Lower leg skin (tissue), 4 donors: Measurements from ENCODE around the gene NSMCE4A. TPM values are rescaled to one million over a fixed set of nuclear protein-coding genes. Genes with fewer than 3 reads are reported as not detected.
"Not testable (repeated sequence)": the region's sequence is repeated elsewhere in the genome, so short reads cannot be mapped to it uniquely, and the experiment has no call there.

Experiments
- DNase-seq, 2 donors: peaks; one replicate each; pipeline ENCODE4 v3.0.0-alpha.2; 2019; ENCODE audit warnings: low spot score in 2 of 2
- H3K4me3 ChIP-seq: fragments of 200-600 bp; sonication (generic); 2 replicates; pipeline ENCODE4 v1.5.1; 2017; ENCODE audit warnings: mild to moderate bottlenecking, low read depth; ENCODE audit not compliant: poor library complexity, severe bottlenecking
- CTCF ChIP-seq, 3 donors: fragments of 450-650 bp; IDR thresholded peaks; one replicate each; pipeline ENCODE4 v1.5.1; 2016; ENCODE audit warnings: antibody characterized with exemption in 3 of 3, mild to moderate bottlenecking in 3 of 3, moderate library complexity in 2 of 3
- POLR2A ChIP-seq, 2 donors: fragments of 450-650 bp; IDR thresholded peaks; one replicate each; pipeline ENCODE4 v1.6.1; 2016 to 2017; ENCODE audit warnings: antibody characterized with exemption in 2 of 2, mild to moderate bottlenecking in 1 of 2, moderate library complexity in 1 of 2
- WGBS, 2 donors: methylation state at CpG; one replicate each; pipeline ENCODE4 v1.1.5; 2018; 5-methylcytosine and 5-hydroxymethylcytosine counted together
- intact Hi-C: fragments of 100-400 bp; cut with DNase I; formaldehyde crosslinking; loops from one replicate; pipeline ENCODE4 v1.15.0; 2023; ENCODE audit warnings: low total_unique reads
- total RNA-seq, 4 donors: library from RNA; depleted of rRNA; stranded (reverse); fragments of >200 nt; gene quantifications; one replicate each; pipeline ENCODE4 v1.1.0, GENCODE V29; 2016

The NSMCE4A gene
- total RNA-seq, 4 donors from 2014 or later = 51.1 to 77.0 (median 56.1) TPM

GRCh38 chr10:121974019-121974534 lies 940 bp downstream of the NSMCE4A start:
- DNase-seq = peak in 1 of 2 donors; percentile 60
- TF ChIP-seq CTCF (IDR thresholded peaks at IDR 0.05) (no peak), POLR2A (IDR thresholded peaks at IDR 0.05) (no peak)
- 8 to 15% methylated on average over 7 to 21 of the region's 21 CpGs for WGBS, 2 donors
- H3K4me3 ChIP-seq = peak overlapping the region; percentile 77
- intact Hi-C loops = loop anchor here (10.0 kb wide), 1 partner anchor 51 kb away; no protein-coding TSS in a partner anchor

- intact Hi-C loops, H3K4me3 ChIP-seq: not testable (repeated sequence)
- WGBS, 2 donors = 85 to 86% methylated on average over 8 of the region's 8 CpGs
- DNase-seq = peak in 1 of 2 donors; percentile 34
These were observed 5.9 kb downstream of the NSMCE4A start for GRCh38 chr10:121969086-121969485.

- no peak overlapping the region for H3K4me3 ChIP-seq
- TF ChIP-seq CTCF (IDR thresholded peaks at IDR 0.05) (no peak), POLR2A (IDR thresholded peaks at IDR 0.05) (no peak)
- intact Hi-C loops = no loop called here
- peak in 1 of 2 donors; percentile 3 for DNase-seq
- 87 to 88% methylated on average over 3 of the region's 3 CpGs for WGBS, 2 donors
These were observed 9.0 kb downstream of the NSMCE4A start for GRCh38 chr10:121965996-121966395.

GRCh38 chr10:121961456-121961855 lies 13.6 kb downstream of the NSMCE4A start:
- 91 to 92% methylated on average over 2 of the region's 2 CpGs for WGBS, 2 donors
- DNase-seq = no peak
- intact Hi-C loops = no loop called here
- TF ChIP-seq POLR2A (IDR thresholded peaks at IDR 0.05) = no peak
- TF ChIP-seq CTCF (IDR thresholded peaks at IDR 0.05) = no peak
- no peak overlapping the region for H3K4me3 ChIP-seq

- TF ChIP-seq POLR2A (IDR thresholded peaks at IDR 0.05) (no peak), CTCF (IDR thresholded peaks at IDR 0.05) (no peak)
- H3K4me3 ChIP-seq = no peak overlapping the region
- DNase-seq = no peak
- 89 to 94% methylated on average over 3 of the region's 3 CpGs for WGBS, 2 donors
- intact Hi-C loops = no loop called here
These were observed 15.3 kb downstream of the NSMCE4A start for GRCh38 chr10:121959671-121960070.

GRCh38 chr10:121956111-121957061 lies 18.6 kb downstream of the NSMCE4A start:
- H3K4me3 ChIP-seq = no peak overlapping the region
- TF ChIP-seq CTCF (IDR thresholded peaks at IDR 0.05) (no peak), POLR2A (IDR thresholded peaks at IDR 0.05) (no peak)
- intact Hi-C loops = no loop called here
- WGBS, 2 donors = 85% methylated on average over 7 of the region's 7 CpGs
- DNase-seq = peak in 1 of 2 donors; percentile 20
